Fibroblast of pulmonary artery (primary cell): ENCODE results near the gene RASSF5.

Experiments used
- DNase-seq: peaks from one replicate; pipeline ENCODE4 v3.0.0-alpha.2; 2010; ENCODE audit warnings: low read depth
- H3K4me3 ChIP-seq: replicated peaks from 2 replicates; pipeline ENCODE4 v1.5.1; 2011; ENCODE audit warnings: low read depth, mild to moderate bottlenecking, control low read depth, low read length, moderate library complexity
- CTCF ChIP-seq: IDR thresholded peaks from 2 replicates; pipeline ENCODE4 v1.5.1; 2011; ENCODE audit warnings: mild to moderate bottlenecking, control low read depth, low read length, inconsistent platforms; ENCODE audit errors: missing control alignments

RASSF5 gene

GRCh38 chr1:206469933-206470691 lies 37.2 kb upstream of the RASSF5 start, which contains the start of gene IKBKE:
IKBKE (plus strand) TSS chr1:206470476; CDS start chr1:206473228, 2,752 bp downstream.
- DNase-seq: peak; percentile 77
- peak; percentile 45 for TF ChIP-seq CTCF
- peak within 1 kb of the TSS; percentile 92 for H3K4me3 ChIP-seq

GRCh38 chr1:206470692-206471414 lies 36.5 kb upstream of the RASSF5 start:
- TF ChIP-seq CTCF: no peak
- peak; percentile 84 for DNase-seq

GRCh38 chr1:206471415-206471801 lies 35.9 kb upstream of the RASSF5 start:
- TF ChIP-seq CTCF: no peak
- H3K4me3 ChIP-seq: peak overlapping the region; percentile 92
- DNase-seq: no peak

More at GRCh38 chr1:206470692-206471414, 36.5 kb upstream of the RASSF5 start:
- H3K4me3 ChIP-seq: peak overlapping the region; percentile 92

- no peak for DNase-seq
These were observed 35.3 kb upstream of the RASSF5 start for GRCh38 chr1:206472024-206472423.

GRCh38 chr1:206472454-206472853 lies 34.9 kb upstream of the RASSF5 start:
- H3K4me3 ChIP-seq: peak overlapping the region; percentile 36
- DNase-seq: peak; percentile 91
- TF ChIP-seq CTCF: no peak

More at GRCh38 chr1:206472024-206472423, 35.3 kb upstream of the RASSF5 start:
- peak overlapping the region; percentile 19 for H3K4me3 ChIP-seq
- TF ChIP-seq CTCF: no peak

- peak overlapping the region; percentile 36 for H3K4me3 ChIP-seq
- TF ChIP-seq CTCF: no peak
- no peak for DNase-seq
These were observed 34.4 kb upstream of the RASSF5 start for GRCh38 chr1:206472886-206473285.

GRCh38 chr1:206476058-206476457 lies 31.3 kb upstream of the RASSF5 start:
- no peak for TF ChIP-seq CTCF

More at GRCh38 chr1:206476058-206476457, 31.3 kb upstream of the RASSF5 start:
- no peak overlapping the region for H3K4me3 ChIP-seq
- DNase-seq: no peak
